DMS 273 (cell line): ENCODE results near the gene TLK1.

Source experiments
- DNase-seq: peaks from one replicate; lab custom pipeline; 2025; ENCODE audit not compliant: unreplicated experiment; lab: John Stamatoyannopoulos, UW

The TLK1 gene

GRCh38 chr2:170969872-170970496 is 190.7 kb downstream of the TLK1 start:
- peak; percentile 43 for DNase-seq

GRCh38 chr2:170969030-170969429 is 191.7 kb downstream of the TLK1 start:
- DNase-seq: no peak

- peak; percentile 16 for DNase-seq
Observed at GRCh38 chr2:170968205-170969003, 192.3 kb downstream of the TLK1 start.

GRCh38 chr2:170967553-170967952 is 193.1 kb downstream of the TLK1 start:
- no peak for DNase-seq

- DNase-seq: peak; percentile 47
Observed at GRCh38 chr2:170966648-170967396, 193.9 kb downstream of the TLK1 start.

- DNase-seq: peak; percentile 18
Observed at GRCh38 chr2:170965446-170966225, 195.1 kb downstream of the TLK1 start.

GRCh38 chr2:170963386-170963785 is 197.3 kb downstream of the TLK1 start:
- no peak for DNase-seq

- no peak for DNase-seq
Observed at GRCh38 chr2:170953941-170954340, 206.8 kb downstream of the TLK1 start.

- DNase-seq: no peak
Observed at GRCh38 chr2:170950221-170950761, 210.4 kb downstream of the TLK1 start.

- no peak for DNase-seq
Observed at GRCh38 chr2:170949415-170949814, 211.3 kb downstream of the TLK1 start.

GRCh38 chr2:170944545-170944944 is 216.1 kb downstream of the TLK1 start:
- DNase-seq: no peak

- DNase-seq: no peak
Observed at GRCh38 chr2:170943596-170943995, 217.1 kb downstream of the TLK1 start.

GRCh38 chr2:170943041-170943440 is 217.7 kb downstream of the TLK1 start:
- DNase-seq: no peak

- DNase-seq: no peak
Observed at GRCh38 chr2:170942615-170943014, 218.1 kb downstream of the TLK1 start.
